PC-9 (cell line): ENCODE measurements around the gene BMPR1B. TPM values are rescaled to one million over a fixed set of nuclear protein-coding genes. Genes with fewer than 3 reads are reported as not detected.

Experiments
- BruUV-seq: library from RNA; stranded (reverse); fragments of 400-500 nt; replicated peaks from 2 replicates; lab custom pipeline; 2021; lab: Mats Ljungman, UMichigan
- CTCF ChIA-PET: fragments of 300-600 bp; sonication (Branson Sonifier 250); formaldehyde crosslinking; loops from one replicate; lab custom pipeline; 2022; ENCODE audit warnings: antibody characterized with exemption; lab: Charles Lee
- POLR2A ChIA-PET: fragments of 300-600 bp; sonication (Branson Sonifier 250); formaldehyde crosslinking; loops from one replicate; lab custom pipeline; 2022; ENCODE audit warnings: antibody characterized with exemption; ENCODE audit not compliant: unreplicated experiment; lab: Charles Lee
- DNase-seq, 2 experiments: peaks; one replicate each; pipeline versions ENCODE4 v3.0.0 to v3.0.0-alpha.2; 2015 to 2022; ENCODE audit warnings: mixed read lengths in 1 of 2
- H2AFZ ChIP-seq: fragments of 200-600 bp; sonication (generic); 2 replicates; pipeline ENCODE4 v1.8.1; 2017; ENCODE audit warnings: antibody characterized with exemption
- H3F3A ChIP-seq: fragments of 200-600 bp; sonication (generic); 2 replicates; pipeline ENCODE4 v1.8.1; 2017; ENCODE audit warnings: antibody characterized with exemption, mild to moderate bottlenecking, low read depth; ENCODE audit not compliant: insufficient read depth
- H3K27ac ChIP-seq: fragments of 200-600 bp; sonication (generic); 2 replicates; pipeline ENCODE4 v1.6.1; 2016; ENCODE audit warnings: mixed run types
- H3K27me3 ChIP-seq: fragments of 200-600 bp; sonication (generic); 2 replicates; pipeline ENCODE4 v1.6.1; 2016; ENCODE audit warnings: low read depth, mixed run types; ENCODE audit not compliant: insufficient read depth
- H3K36me3 ChIP-seq: fragments of 200-600 bp; sonication (generic); 2 replicates; pipeline ENCODE4 v1.6.1; 2016; ENCODE audit warnings: low read depth, mixed run types
- H3K4me1 ChIP-seq: fragments of 200-600 bp; sonication (generic); replicated peaks from 2 replicates; pipeline ENCODE4 v1.6.1; 2016; ENCODE audit warnings: mixed run types; ENCODE audit not compliant: insufficient read depth
- H3K4me2 ChIP-seq: fragments of 200-600 bp; sonication (generic); 2 replicates; pipeline ENCODE4 v1.6.1; 2017; ENCODE audit warnings: mixed run types
- H3K4me3 ChIP-seq: fragments of 200-600 bp; sonication (generic); 2 replicates; pipeline ENCODE4 v1.6.1; 2016; ENCODE audit warnings: mixed run types
- H3K79me2 ChIP-seq: fragments of 200-600 bp; sonication (generic); 2 replicates; pipeline ENCODE4 v1.6.1; 2017; ENCODE audit warnings: low read depth, mixed run types
- H3K9me2 ChIP-seq: fragments of 200-600 bp; sonication (generic); 2 replicates; pipeline ENCODE4 v1.8.1; 2017; ENCODE audit warnings: mild to moderate bottlenecking; ENCODE audit not compliant: insufficient read depth
- H3K9me3 ChIP-seq: fragments of 200-600 bp; sonication (generic); 2 replicates; pipeline ENCODE4 v1.8.1; 2016; ENCODE audit warnings: low read depth; ENCODE audit not compliant: insufficient read depth
- H4K20me1 ChIP-seq: fragments of 200-600 bp; sonication (generic); 2 replicates; pipeline ENCODE4 v1.8.1; 2017; ENCODE audit not compliant: insufficient read depth
- EZH2 ChIP-seq: fragments of 200-600 bp; sonication (generic); IDR thresholded peaks from 2 replicates; pipeline ENCODE4 v1.8.0; 2017; ENCODE audit warnings: antibody characterized with exemption, low read depth
- intact Hi-C: fragments of 100-400 bp; cut with micrococcal nuclease; formaldehyde crosslinking; loops from one replicate; pipeline ENCODE4 v1.10.0; 2022; ENCODE audit not compliant: unreplicated experiment
- total RNA-seq: library from RNA; stranded (reverse); gene quantifications from 2 replicates; pipeline ENCODE4 v1.2.3, GENCODE V29; 2021
- TF ChIP-seq, protein P1 (sequence below): fragments of 200-600 bp; sonication (generic); conservative IDR thresholded peaks from 2 replicates; pipeline ENCODE4 v1.6.1; 2017; ENCODE audit warnings: mixed run types, antibody characterized with exemption, mild to moderate bottlenecking, moderate library complexity

The BMPR1B gene
- total RNA-seq, 1 experiment from 2014 or later = 1.1 TPM

DNA sequence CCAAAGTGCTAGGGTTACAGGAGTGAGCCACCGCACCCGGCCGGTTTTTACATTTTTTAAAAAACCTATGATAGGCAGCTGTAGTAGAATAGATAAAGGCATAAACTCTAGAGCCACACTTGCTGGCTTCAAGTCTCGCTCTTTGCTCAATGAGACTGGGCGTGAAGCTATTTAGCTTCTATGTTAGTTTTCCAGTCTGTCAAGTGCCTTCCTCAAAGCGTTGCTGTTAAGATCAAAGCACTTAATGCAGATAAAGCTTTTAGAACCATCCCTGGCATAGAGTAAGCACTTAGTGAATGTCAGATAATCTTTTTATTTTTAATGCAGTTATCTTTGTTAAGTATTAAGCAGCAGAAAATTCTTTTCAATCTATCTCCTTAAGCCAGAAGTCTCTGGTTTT, 42.0 kb upstream of the BMPR1B start:
- no peaks in the 10 kb centered on the region for H3K4me1 ChIP-seq
- TF ChIP-seq, protein P1, sequence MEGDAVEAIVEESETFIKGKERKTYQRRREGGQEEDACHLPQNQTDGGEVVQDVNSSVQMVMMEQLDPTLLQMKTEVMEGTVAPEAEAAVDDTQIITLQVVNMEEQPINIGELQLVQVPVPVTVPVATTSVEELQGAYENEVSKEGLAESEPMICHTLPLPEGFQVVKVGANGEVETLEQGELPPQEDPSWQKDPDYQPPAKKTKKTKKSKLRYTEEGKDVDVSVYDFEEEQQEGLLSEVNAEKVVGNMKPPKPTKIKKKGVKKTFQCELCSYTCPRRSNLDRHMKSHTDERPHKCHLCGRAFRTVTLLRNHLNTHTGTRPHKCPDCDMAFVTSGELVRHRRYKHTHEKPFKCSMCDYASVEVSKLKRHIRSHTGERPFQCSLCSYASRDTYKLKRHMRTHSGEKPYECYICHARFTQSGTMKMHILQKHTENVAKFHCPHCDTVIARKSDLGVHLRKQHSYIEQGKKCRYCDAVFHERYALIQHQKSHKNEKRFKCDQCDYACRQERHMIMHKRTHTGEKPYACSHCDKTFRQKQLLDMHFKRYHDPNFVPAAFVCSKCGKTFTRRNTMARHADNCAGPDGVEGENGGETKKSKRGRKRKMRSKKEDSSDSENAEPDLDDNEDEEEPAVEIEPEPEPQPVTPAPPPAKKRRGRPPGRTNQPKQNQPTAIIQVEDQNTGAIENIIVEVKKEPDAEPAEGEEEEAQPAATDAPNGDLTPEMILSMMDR = no peak
- TF ChIP-seq EZH2 = no peak
- no peaks in the 10 kb centered on the region for H3K79me2 ChIP-seq
- intact Hi-C loops = no loop called here
- H3K9me2 ChIP-seq = no peaks in the 10 kb centered on the region
- no peak overlapping the region for H2AFZ ChIP-seq
- H3F3A ChIP-seq = no peaks in the 10 kb centered on the region
- DNase-seq = no peak
- no peaks in the 10 kb centered on the region for H4K20me1 ChIP-seq
- no peak overlapping the region for H3K27ac ChIP-seq
- H3K36me3 ChIP-seq = no peaks in the 10 kb centered on the region
- ChIA-PET CTCF (no interaction called here), POLR2A (no interaction called here)
- H3K27me3 ChIP-seq = no peaks in the 10 kb centered on the region
- no peaks in the 10 kb centered on the region for H3K9me3 ChIP-seq
- no peak overlapping the region for H3K4me3 ChIP-seq
- H3K4me2 ChIP-seq = no peak overlapping the region
- no TSS peak for BruUV-seq

DNA sequence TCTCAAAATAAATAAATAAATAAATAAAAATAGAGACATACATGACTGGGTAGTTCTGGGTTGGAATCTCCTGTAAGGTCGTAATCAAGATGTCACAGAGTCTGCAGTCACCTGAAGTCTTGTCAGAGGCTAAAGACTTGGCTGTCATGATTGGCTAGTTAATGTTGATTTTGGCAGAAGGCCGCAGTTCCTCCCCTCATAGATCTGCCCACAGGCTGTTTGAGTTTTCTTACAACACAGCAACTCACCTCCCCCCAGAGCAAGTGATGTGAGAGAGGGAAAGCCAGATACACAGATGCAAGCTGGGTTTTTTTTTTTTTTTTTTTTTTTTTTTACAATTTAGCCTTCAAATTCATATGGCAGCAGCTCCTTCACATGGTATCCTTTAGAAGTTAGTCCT, 36.4 kb upstream of the BMPR1B start:
- no peak for TF ChIP-seq EZH2
- TF ChIP-seq, protein P1 = no peak
- intact Hi-C loops = no loop called here
- H3F3A ChIP-seq = no peaks in the 10 kb centered on the region
- ChIA-PET POLR2A (no interaction called here), CTCF (no interaction called here)
- no peaks in the 10 kb centered on the region for H3K4me1 ChIP-seq
- H3K4me3 ChIP-seq = no peak overlapping the region
- no peak for DNase-seq
- H3K9me2 ChIP-seq = no peaks in the 10 kb centered on the region
- H4K20me1 ChIP-seq = no peaks in the 10 kb centered on the region
- no peak overlapping the region for H2AFZ ChIP-seq
- no peaks in the 10 kb centered on the region for H3K36me3 ChIP-seq
- no peaks in the 10 kb centered on the region for H3K79me2 ChIP-seq
- no peak overlapping the region for H3K4me2 ChIP-seq
- H3K27me3 ChIP-seq = no peaks in the 10 kb centered on the region
- BruUV-seq = no TSS peak
- no peaks in the 10 kb centered on the region for H3K9me3 ChIP-seq
- H3K27ac ChIP-seq = no peak overlapping the region

DNA sequence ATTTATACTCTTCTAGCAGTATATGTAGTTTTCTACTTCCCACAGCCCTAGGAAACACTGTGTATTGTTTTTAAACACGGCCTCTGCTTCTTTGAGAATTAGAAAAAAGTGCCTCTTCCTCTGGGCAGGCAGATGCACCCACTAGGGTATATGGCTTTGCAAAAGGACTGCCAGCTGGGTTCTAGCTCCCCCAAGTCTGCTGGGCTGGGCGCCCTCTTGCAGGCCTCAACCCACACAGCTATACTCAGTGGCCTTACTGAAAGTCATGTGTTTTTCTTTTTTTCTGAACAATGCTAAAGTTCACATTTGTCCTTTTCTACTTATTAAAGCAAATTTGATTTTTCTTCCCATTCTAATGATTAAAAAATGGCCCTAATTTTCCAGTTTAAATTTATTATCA, 35.5 kb upstream of the BMPR1B start:
- Histone ChIP-seq H3K27ac (no peak overlapping the region), H3K4me3 (no peak overlapping the region), H3K79me2 (no peaks in the 10 kb centered on the region), H4K20me1 (no peaks in the 10 kb centered on the region), H3K36me3 (no peaks in the 10 kb centered on the region), H3K27me3 (no peaks in the 10 kb centered on the region), H3F3A (no peaks in the 10 kb centered on the region), H3K9me3 (no peaks in the 10 kb centered on the region), H3K9me2 (no peaks in the 10 kb centered on the region), H3K4me1 (no peaks in the 10 kb centered on the region), H3K4me2 (no peak overlapping the region), H2AFZ (no peak overlapping the region)
- no TSS peak for BruUV-seq
- intact Hi-C loops = no loop called here
- no peak for DNase-seq
- ChIA-PET POLR2A (no interaction called here), CTCF (interaction anchor here (0.9 kb wide), 1 partner anchor 17 kb away, joined by 3 read pairs; no protein-coding TSS in a partner anchor)
- no peak for TF ChIP-seq EZH2
- TF ChIP-seq, protein P1 = no peak
